HG03108 (cell line): ENCODE measurements around the gene EPSTI1.

Experiments used
- ATAC-seq: cut with Tn5 transposase; IDR thresholded peaks from one replicate; pipeline ENCODE4 v1.9.1; 2021; ENCODE audit warnings: moderate library complexity; ENCODE audit not compliant: unreplicated experiment

Gene EPSTI1

GRCh38 chr13:42971691-42972347, 20.2 kb downstream of the EPSTI1 start:
- ATAC-seq, result no peak

GRCh38 chr13:42970824-42971690, 21.0 kb downstream of the EPSTI1 start:
- peak; percentile 57 for ATAC-seq

GRCh38 chr13:42969565-42970172, 22.4 kb downstream of the EPSTI1 start:
- no peak for ATAC-seq

GRCh38 chr13:42968906-42969305, 23.1 kb downstream of the EPSTI1 start:
- ATAC-seq, result no peak

GRCh38 chr13:42967660-42968059, 24.4 kb downstream of the EPSTI1 start:
- ATAC-seq, result no peak

- ATAC-seq, result no peak
These were observed 26.8 kb downstream of the EPSTI1 start for GRCh38 chr13:42965281-42965680.

- no peak for ATAC-seq
These were observed 27.3 kb downstream of the EPSTI1 start for GRCh38 chr13:42964761-42965161.

- ATAC-seq, result no peak
These were observed 32.4 kb downstream of the EPSTI1 start for GRCh38 chr13:42959615-42960014.

- ATAC-seq, result no peak
These were observed 34.2 kb downstream of the EPSTI1 start for GRCh38 chr13:42957881-42958280.

GRCh38 chr13:42950181-42950580, 41.9 kb downstream of the EPSTI1 start:
- ATAC-seq, result no peak

GRCh38 chr13:42947925-42948324, 44.1 kb downstream of the EPSTI1 start:
- ATAC-seq, result no peak

- ATAC-seq, result no peak
These were observed 45.1 kb downstream of the EPSTI1 start for GRCh38 chr13:42946927-42947326.

- ATAC-seq, result no peak
These were observed 62.0 kb downstream of the EPSTI1 start for GRCh38 chr13:42929886-42930535.

GRCh38 chr13:42926555-42926954, 65.5 kb downstream of the EPSTI1 start:
- ATAC-seq, result no peak

GRCh38 chr13:42926043-42926442, 66.0 kb downstream of the EPSTI1 start:
- no peak for ATAC-seq

GRCh38 chr13:42925626-42926025, 66.4 kb downstream of the EPSTI1 start:
- no peak for ATAC-seq

GRCh38 chr13:42924344-42924743, 67.7 kb downstream of the EPSTI1 start:
- ATAC-seq, result no peak

- no peak for ATAC-seq
These were observed 84.3 kb downstream of the EPSTI1 start for GRCh38 chr13:42907745-42908144.

GRCh38 chr13:42906257-42906656, 85.8 kb downstream of the EPSTI1 start:
- no peak for ATAC-seq

GRCh38 chr13:42905579-42905978, 86.5 kb downstream of the EPSTI1 start:
- ATAC-seq, result no peak

- ATAC-seq, result no peak
These were observed 92.8 kb downstream of the EPSTI1 start for GRCh38 chr13:42899266-42899665.
